Panc1 (cell line): ENCODE data around the gene MED13. TPM values are rescaled to one million over a fixed set of nuclear protein-coding genes. Genes with fewer than 3 reads are reported as not detected.

Source experiments
- ATAC-seq: fragments of 200-7000 bp; cut with Tn5 transposase; 2 replicates; pipeline ENCODE4 v1.9.1; 2020; ENCODE audit warnings: mild to moderate bottlenecking, moderate library complexity
- BruUV-seq: library from RNA; stranded (reverse); fragments of 400-500 nt; replicated peaks from 2 replicates; lab custom pipeline; 2021; lab: Mats Ljungman, UMichigan
- CTCF ChIA-PET: fragments of 300-600 bp; sonication (Branson Sonifier 250); formaldehyde crosslinking; loops from one replicate; lab custom pipeline; 2022; ENCODE audit warnings: antibody characterized with exemption; lab: Charles Lee
- POLR2A ChIA-PET: fragments of 300-600 bp; sonication (Branson Sonifier 250); formaldehyde crosslinking; loops from one replicate; lab custom pipeline; 2022; ENCODE audit warnings: antibody characterized with exemption; lab: Charles Lee
- DNase-seq: peaks from one replicate; pipeline ENCODE4 v3.0.0-alpha.2; 2010; ENCODE audit warnings: low read depth, low spot score
- H3K27ac ChIP-seq: 2 replicates; pipeline ENCODE4 v1.5.1; 2011; ENCODE audit warnings: mild to moderate bottlenecking, low read length, inconsistent platforms
- H3K27me3 ChIP-seq: fragments of 200-500 bp; sonication (Bioruptor generic); 2 replicates; pipeline ENCODE4 v1.6.0; 2014; ENCODE audit warnings: low read length, inconsistent platforms; ENCODE audit not compliant: control insufficient read depth, insufficient read depth
- H3K36me3 ChIP-seq: fragments of 200-500 bp; sonication (Bioruptor generic); 2 replicates; pipeline ENCODE4 v1.5.1; 2014; ENCODE audit warnings: inconsistent platforms, mild to moderate bottlenecking, low read length, moderate library complexity; ENCODE audit not compliant: control insufficient read depth, insufficient read depth
- H3K4me1 ChIP-seq: 2 replicates; pipeline ENCODE4 v1.5.1; 2011; ENCODE audit warnings: inconsistent platforms, mild to moderate bottlenecking, low read length, moderate library complexity; ENCODE audit not compliant: control insufficient read depth, insufficient read depth
- H3K4me3 ChIP-seq, 2 experiments: 2 replicates each; pipeline ENCODE4 v1.5.1; 2011 to 2012; ENCODE audit warnings: low read depth in 2 of 2, low read length in 2 of 2, mild to moderate bottlenecking in 2 of 2, inconsistent platforms in 1 of 2, moderate library complexity in 1 of 2
- H3K9me3 ChIP-seq: fragments of 200-500 bp; sonication (Bioruptor generic); 2 replicates; pipeline ENCODE4 v1.5.1; 2014; ENCODE audit warnings: low read depth, mild to moderate bottlenecking, inconsistent platforms, low read length, moderate library complexity; ENCODE audit not compliant: control insufficient read depth, insufficient read depth
- CTCF ChIP-seq: fragments of 450-650 bp; IDR thresholded peaks from 2 replicates; pipeline ENCODE4 v1.5.1; 2017; ENCODE audit warnings: mild to moderate bottlenecking
- POLR2AphosphoS5 ChIP-seq: IDR thresholded peaks from 2 replicates; pipeline ENCODE4 v1.6.1; 2012; ENCODE audit warnings: mild to moderate bottlenecking, low read depth, low read length, moderate library complexity
- SIN3A ChIP-seq: IDR thresholded peaks from 2 replicates; pipeline ENCODE4 v1.6.1; 2012; ENCODE audit warnings: low read depth, mild to moderate bottlenecking, low read length, moderate library complexity, borderline replicate concordance; ENCODE audit not compliant: insufficient read depth
- TCF7L2 ChIP-seq: IDR thresholded peaks from 2 replicates; pipeline ENCODE4 v1.6.1; 2011; ENCODE audit warnings: mild to moderate bottlenecking, low read depth, low read length, inconsistent platforms
- in situ Hi-C: cut with HindIII; loops from 2 replicates; pipeline ENCODE4 v1.10.0; 2016; ENCODE audit warnings: low sequenced_read_pairs, low pct_unique_long_range_greater_than_20kb
- intact Hi-C: fragments of 100-400 bp; cut with micrococcal nuclease; formaldehyde crosslinking; loops from one replicate; pipeline ENCODE4 v1.10.0; 2022; ENCODE audit not compliant: unreplicated experiment
- total RNA-seq: library from RNA; stranded (reverse); gene quantifications from one replicate; pipeline ENCODE4 v1.2.1, GENCODE V29; 2021; ENCODE audit not compliant: unreplicated experiment
- TF ChIP-seq, protein P1 (sequence below), 2 experiments: IDR thresholded peaks; 2 replicates each; pipeline ENCODE4 v1.6.1; 2011 to 2012; ENCODE audit warnings: low read depth in 2 of 2, control low read depth in 1 of 2, low read length in 1 of 2, mild to moderate bottlenecking in 1 of 2, moderate library complexity in 1 of 2; ENCODE audit not compliant: insufficient read depth in 1 of 2

MED13 gene
- total RNA-seq, 1 experiment from 2014 or later, result 69.5 TPM

DNA sequence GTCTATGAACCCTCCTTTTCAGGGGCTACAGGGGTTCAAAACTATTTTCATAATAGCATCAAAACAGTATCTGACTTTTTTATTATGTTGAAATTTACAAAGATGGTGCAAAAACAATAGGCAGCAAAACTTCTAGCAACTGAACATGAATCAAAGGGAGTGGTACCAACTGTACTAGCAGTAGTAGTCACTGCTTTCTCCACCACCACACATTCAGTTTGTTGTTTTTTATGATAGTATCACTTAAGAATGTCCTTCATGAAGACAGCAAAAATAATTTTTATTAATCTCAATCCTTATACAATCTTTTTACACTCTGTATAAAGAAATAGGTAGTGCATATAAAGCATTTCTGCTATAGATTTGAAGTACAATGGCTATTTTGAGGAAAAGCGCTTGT is 47.6 kb downstream of the MED13 start:
- ChIA-PET CTCF (no interaction called here), POLR2A (no interaction called here)
- Histone ChIP-seq H3K4me3 (no peak overlapping the region), H3K27me3 (no peaks in the 10 kb centered on the region), H3K27ac (no peak overlapping the region), H3K36me3 (peaks cover 15% of the 10 kb centered on the region; the same call in 1 of the 2 replicates), H3K9me3 (no peaks in the 10 kb centered on the region), H3K4me1 (no peaks in the 10 kb centered on the region)
- TSS peak; percentile 23 for BruUV-seq
- intact Hi-C loops (no loop called here), in situ Hi-C loops (no loop called here)
- ATAC-seq (no peak), DNase-seq (no peak)
- TF ChIP-seq CTCF (no peak), TCF7L2 (no peak), SIN3A (no peak), POLR2AphosphoS5 (no peak)
- TF ChIP-seq, protein P1, sequence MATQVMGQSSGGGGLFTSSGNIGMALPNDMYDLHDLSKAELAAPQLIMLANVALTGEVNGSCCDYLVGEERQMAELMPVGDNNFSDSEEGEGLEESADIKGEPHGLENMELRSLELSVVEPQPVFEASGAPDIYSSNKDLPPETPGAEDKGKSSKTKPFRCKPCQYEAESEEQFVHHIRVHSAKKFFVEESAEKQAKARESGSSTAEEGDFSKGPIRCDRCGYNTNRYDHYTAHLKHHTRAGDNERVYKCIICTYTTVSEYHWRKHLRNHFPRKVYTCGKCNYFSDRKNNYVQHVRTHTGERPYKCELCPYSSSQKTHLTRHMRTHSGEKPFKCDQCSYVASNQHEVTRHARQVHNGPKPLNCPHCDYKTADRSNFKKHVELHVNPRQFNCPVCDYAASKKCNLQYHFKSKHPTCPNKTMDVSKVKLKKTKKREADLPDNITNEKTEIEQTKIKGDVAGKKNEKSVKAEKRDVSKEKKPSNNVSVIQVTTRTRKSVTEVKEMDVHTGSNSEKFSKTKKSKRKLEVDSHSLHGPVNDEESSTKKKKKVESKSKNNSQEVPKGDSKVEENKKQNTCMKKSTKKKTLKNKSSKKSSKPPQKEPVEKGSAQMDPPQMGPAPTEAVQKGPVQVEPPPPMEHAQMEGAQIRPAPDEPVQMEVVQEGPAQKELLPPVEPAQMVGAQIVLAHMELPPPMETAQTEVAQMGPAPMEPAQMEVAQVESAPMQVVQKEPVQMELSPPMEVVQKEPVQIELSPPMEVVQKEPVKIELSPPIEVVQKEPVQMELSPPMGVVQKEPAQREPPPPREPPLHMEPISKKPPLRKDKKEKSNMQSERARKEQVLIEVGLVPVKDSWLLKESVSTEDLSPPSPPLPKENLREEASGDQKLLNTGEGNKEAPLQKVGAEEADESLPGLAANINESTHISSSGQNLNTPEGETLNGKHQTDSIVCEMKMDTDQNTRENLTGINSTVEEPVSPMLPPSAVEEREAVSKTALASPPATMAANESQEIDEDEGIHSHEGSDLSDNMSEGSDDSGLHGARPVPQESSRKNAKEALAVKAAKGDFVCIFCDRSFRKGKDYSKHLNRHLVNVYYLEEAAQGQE (IDR thresholded peaks at IDR 0.05; ENCODE audit: insufficient read depth in 1 of 2, low read depth in 2 of 2, low read length in 1 of 2), result no peak

DNA sequence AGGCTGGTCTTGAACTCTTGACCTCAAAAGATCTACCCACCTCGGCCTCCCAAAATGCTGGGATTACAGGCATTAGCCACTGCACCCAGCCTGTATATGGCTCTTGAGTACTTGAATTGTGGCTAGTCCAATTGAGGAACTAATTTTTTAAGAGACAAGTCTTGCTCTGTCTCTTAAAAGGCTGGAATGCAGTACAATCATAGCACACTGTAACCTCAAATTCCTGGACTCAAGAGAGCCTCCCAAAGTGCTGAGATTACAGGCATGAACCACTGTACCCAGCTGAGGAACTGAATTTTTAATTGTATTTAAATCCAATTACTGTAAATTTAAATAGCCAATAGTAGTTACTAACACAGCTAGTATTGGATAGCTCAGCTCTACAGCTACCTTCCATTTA is 50.6 kb downstream of the MED13 start:
- Histone ChIP-seq H3K27me3 (no peaks in the 10 kb centered on the region), H3K27ac (no peak overlapping the region), H3K4me1 (no peaks in the 10 kb centered on the region), H3K36me3 (peaks cover 24% of the 10 kb centered on the region), H3K4me3 (no peak overlapping the region), H3K9me3 (no peaks in the 10 kb centered on the region)
- CTCF ChIA-PET, result no interaction called here
- intact Hi-C loops, result no loop called here
- POLR2A ChIA-PET, result no interaction called here
- ATAC-seq (no peak), DNase-seq (no peak)
- BruUV-seq, result no TSS peak
- TF ChIP-seq SIN3A, result no peak
- TF ChIP-seq, protein P1 (IDR thresholded peaks at IDR 0.05; ENCODE audit: insufficient read depth in 1 of 2, low read depth in 2 of 2, low read length in 1 of 2), result no peak
- no peak for TF ChIP-seq TCF7L2
- no peak for TF ChIP-seq POLR2AphosphoS5
- no peak for TF ChIP-seq CTCF
- in situ Hi-C loops, result no loop called here
